Measurements from ENCODE around the gene YPEL3.
A peak's percentile ranks its signal among the peaks of the same experiment; 100 is the strongest.

YPEL3 gene

DNA sequence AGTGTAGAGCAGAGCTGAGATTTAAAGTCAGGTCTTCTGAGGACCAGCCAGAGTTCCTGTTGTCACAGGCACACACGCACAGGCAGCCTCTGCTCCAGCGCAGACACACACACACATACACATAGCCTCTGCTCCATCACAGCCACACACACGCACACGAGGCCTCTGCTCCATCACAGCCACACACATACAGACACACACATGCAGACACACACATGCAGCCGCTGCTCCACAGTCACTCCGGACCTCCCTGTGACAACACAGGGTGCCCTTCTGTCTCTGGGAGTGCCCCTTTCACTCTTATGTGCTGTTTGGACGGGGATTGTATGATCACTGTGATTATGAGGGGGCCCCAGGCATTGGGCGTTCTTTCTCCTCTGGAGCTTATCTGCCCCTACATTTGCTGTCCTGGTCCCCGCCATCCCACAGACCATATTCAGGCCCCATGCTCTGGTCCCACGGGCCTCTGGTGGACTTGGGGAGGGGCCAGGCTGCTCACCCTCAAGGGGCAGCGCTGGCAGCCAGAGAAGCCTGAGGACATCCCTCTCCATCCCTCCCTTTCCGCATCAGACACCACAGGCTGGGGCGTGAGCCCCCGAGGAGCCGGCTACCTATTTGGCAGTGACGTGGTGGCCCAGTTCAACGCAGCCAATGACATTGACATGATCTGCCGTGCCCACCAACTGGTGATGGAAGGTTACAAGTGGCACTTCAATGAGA lies 11.8 kb downstream of the YPEL3 start:
- POLR2A ChIA-PET = no interaction called here
- CTCF ChIA-PET = interaction anchor here (1.5 kb wide), 1 partner anchor 9 kb away, joined by 10 read pairs; no protein-coding TSS in a partner anchor

DNA sequence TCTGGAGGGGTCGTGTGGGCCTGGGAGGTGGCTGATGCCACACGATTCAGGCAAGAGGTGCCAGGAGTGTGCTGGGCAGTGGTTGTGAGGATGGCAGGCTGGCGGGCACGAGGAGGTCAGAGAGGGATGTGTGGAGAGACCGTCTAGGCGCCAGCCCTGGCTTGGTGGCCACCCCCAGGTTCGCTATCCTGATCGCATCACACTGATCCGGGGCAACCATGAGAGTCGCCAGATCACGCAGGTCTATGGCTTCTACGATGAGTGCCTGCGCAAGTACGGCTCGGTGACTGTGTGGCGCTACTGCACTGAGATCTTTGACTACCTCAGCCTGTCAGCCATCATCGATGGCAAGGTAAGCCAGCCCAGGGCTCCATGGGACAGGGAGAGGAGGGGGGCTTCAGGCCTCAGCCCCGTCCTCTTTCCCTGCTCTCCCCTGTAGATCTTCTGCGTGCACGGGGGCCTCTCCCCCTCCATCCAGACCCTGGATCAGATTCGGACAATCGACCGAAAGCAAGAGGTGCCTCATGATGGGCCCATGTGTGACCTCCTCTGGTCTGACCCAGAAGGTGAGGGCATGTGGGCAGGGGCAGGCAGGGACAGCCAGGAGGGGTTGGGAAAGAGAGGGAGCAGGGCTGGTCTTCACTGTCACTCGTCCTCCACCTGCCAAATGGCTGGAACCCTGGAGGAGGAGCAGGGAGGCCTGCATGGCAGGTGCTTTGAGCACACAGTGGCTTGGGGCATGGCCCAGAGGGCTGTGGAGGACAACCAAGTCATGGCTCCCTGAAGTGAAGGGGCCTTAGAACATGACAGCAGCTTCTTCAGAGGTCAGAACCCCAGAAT lies 12.6 kb downstream of the YPEL3 start:
- CTCF ChIA-PET = interaction anchor here (1.0 to 9.2 kb wide), 4 partner anchors 8 to 41 kb away, joined by 3 to 100 read pairs (median 7); partner anchors contain the start of gene TBX6
- no peak for DNase-seq (ENCODE audit: low read depth, low spot score)
- POLR2A ChIA-PET = no interaction called here
- H3K4me3 ChIP-seq (ENCODE audit: low read depth, low read length) = no peak overlapping the region
- no peak for TF ChIP-seq CTCF (IDR thresholded peaks at IDR 0.05; ENCODE audit: insufficient read depth, low read length, missing control alignments)

More for the DNA sequence above, 11.8 kb downstream of the YPEL3 start:
- no peak for TF ChIP-seq CTCF (IDR thresholded peaks at IDR 0.05; ENCODE audit: insufficient read depth, low read length, missing control alignments)
- no peak overlapping the region for H3K4me3 ChIP-seq (ENCODE audit: low read depth, low read length)
- DNase-seq (ENCODE audit: low read depth, low spot score) = no peak

- DNase-seq (ENCODE audit: low read depth, low spot score) = no peak
- TF ChIP-seq CTCF (IDR thresholded peaks at IDR 0.05; ENCODE audit: insufficient read depth, low read length, missing control alignments) = peak; percentile 2
- ChIA-PET POLR2A (interaction anchor here (1.2 kb wide), 1 partner anchor 17 kb away, joined by 3 read pairs; the partner anchor contains the start of gene ALDOA), CTCF (interaction anchor here (1.0 to 9.2 kb wide), 3 partner anchors 9 to 40 kb away, joined by 3 to 100 read pairs (median 4); partner anchors contain the start of gene TBX6)
- no peak overlapping the region for H3K4me3 ChIP-seq (ENCODE audit: low read depth, low read length)
Observed at GRCh38 chr16:30082545-30083090, 13.4 kb downstream of the YPEL3 start.

DNA sequence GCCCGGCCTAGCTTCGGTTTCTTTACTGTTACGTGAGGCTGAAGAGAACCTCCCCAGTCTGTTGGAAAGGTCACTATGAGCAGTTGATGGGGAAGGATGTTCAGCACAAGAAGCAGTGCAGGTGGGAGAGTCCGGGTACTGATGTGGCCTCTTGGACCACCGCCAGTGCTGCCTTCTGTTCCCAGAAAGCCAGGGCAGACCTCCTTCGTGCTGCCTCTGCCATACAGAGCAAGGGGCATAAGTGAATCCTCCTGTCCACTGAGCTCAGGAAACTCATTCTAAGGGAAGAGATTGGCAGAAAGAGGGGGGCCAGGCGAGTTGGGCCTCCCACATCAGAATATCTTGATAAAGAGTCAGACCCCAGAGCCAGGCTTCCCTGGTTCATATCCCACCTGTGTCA lies 16.5 kb downstream of the YPEL3 start:
- TF ChIP-seq CTCF (IDR thresholded peaks at IDR 0.05; ENCODE audit: insufficient read depth, low read length, missing control alignments) = no peak
- ChIA-PET POLR2A (interaction anchor here (1.3 to 8.5 kb wide), 3 partner anchors 9 to 13 kb away, joined by 5 to 66 read pairs (median 10); partner anchors contain the start of genes ALDOA and TBX6), CTCF (interaction anchor here (1.3 to 9.2 kb wide), 2 partner anchors 12 kb away, joined by 3 to 100 read pairs; partner anchors contain the start of gene TBX6)
- no peak overlapping the region for H3K4me3 ChIP-seq (ENCODE audit: low read depth, low read length)
- no peak for DNase-seq (ENCODE audit: low read depth, low spot score)

DNA sequence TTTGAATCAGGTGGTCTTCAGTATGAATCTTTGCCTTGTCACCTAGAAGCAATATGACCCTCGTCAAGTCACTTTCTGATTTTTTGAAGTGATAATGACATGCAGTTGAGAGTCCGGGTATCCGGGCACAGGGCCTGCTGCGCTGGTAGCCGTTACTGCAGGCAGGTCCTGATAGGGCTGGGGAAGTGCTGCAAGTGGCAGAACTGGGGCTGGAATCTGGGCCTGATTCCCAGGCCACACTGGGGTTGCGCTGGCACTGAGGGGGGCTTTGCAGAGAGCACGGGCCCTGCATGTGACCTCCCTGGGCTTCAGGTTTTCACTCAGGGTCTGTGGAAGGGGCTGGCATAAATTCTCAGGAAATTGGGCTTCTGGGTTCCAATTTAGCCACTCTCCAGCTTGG lies 17.3 kb downstream of the YPEL3 start:
- no peak overlapping the region for H3K4me3 ChIP-seq (ENCODE audit: low read depth, low read length)
- no peak for TF ChIP-seq CTCF (IDR thresholded peaks at IDR 0.05; ENCODE audit: insufficient read depth, low read length, missing control alignments)
- ChIA-PET POLR2A (interaction anchor here (1.3 to 8.5 kb wide), 2 partner anchors 9 to 12 kb away, joined by 5 to 66 read pairs; partner anchors contain the start of gene ALDOA), CTCF (interaction anchor here (1.3 to 9.2 kb wide), 3 partner anchors 9 to 13 kb away, joined by 3 to 100 read pairs (median 3); partner anchors contain the start of gene TBX6)
- no peak for DNase-seq (ENCODE audit: low read depth, low spot score)
